RWPE1 (cell line): ENCODE data around the gene CLASP2.
"Not testable (repeated sequence)": the region's sequence is repeated elsewhere in the genome, so short reads cannot be mapped to it uniquely, and the experiment has no call there.

Experiments
- CTCF ChIA-PET: fragments of 350-600 bp; sonication (Branson Sonifier 250); formaldehyde crosslinking; extraction: SDS; loops from one replicate; lab custom pipeline; 2021; lab: Yijun Ruan, JAX
- POLR2A ChIA-PET: fragments of 400-600 bp; formaldehyde crosslinking; extraction: SDS; loops from one replicate; lab custom pipeline; 2020; ENCODE audit warnings: antibody characterized with exemption; ENCODE audit not compliant: low non-redundant PET; lab: Yijun Ruan, JAX
- DNase-seq: peaks from one replicate; pipeline ENCODE4 v3.0.0; 2012; ENCODE audit warnings: low spot score
- H3K27ac ChIP-seq: fragments of 450-650 bp; 2 replicates; pipeline ENCODE4 v1.5.1; 2017
- CTCF ChIP-seq: fragments of 450-650 bp; conservative IDR thresholded peaks from 2 replicates; pipeline ENCODE4 v1.5.1; 2017; ENCODE audit warnings: low read depth, mild to moderate bottlenecking

The CLASP2 gene

GRCh38 chr3:33658991-33659848 lies 58.8 kb downstream of the CLASP2 start:
- no peak overlapping the region for H3K27ac ChIP-seq
- ChIA-PET CTCF (no interaction called here), POLR2A (no interaction called here)
- TF ChIP-seq CTCF = no peak
- no peak for DNase-seq

GRCh38 chr3:33658621-33658990 lies 59.4 kb downstream of the CLASP2 start:
- CTCF ChIA-PET = no interaction called here
- DNase-seq = no peak
- no peak for TF ChIP-seq CTCF
- POLR2A ChIA-PET = no interaction called here
- H3K27ac ChIP-seq = no peak overlapping the region

- no peak overlapping the region for H3K27ac ChIP-seq
- ChIA-PET CTCF (no interaction called here), POLR2A (no interaction called here)
- DNase-seq = no peak
- no peak for TF ChIP-seq CTCF
Measured at GRCh38 chr3:33658039-33658438, 60.0 kb downstream of the CLASP2 start.

DNA sequence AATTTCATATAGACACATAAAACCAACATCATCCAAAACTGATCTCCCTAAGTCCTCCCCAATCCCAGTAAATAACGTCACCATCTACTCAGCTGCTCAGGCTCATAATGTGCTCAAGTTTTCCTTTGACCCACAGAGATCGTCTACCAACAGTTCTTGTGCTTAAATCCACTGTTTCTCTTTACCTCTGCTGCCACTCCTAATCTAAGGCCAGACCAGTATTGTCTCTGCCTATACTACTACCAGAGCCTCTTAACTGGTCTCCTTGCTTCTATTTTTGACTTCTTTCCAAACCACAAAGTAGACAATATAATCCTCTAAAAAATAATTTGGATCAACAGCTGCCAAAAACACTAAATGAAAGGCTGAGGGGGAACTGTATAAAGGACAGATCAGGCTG lies 65.3 kb downstream of the CLASP2 start:
- TF ChIP-seq CTCF = no peak
- H3K27ac ChIP-seq = no peak overlapping the region
- POLR2A ChIA-PET = no interaction called here
- CTCF ChIA-PET = interaction anchor here (0.5 kb wide), 1 partner anchor 10 kb away, joined by 5 read pairs; no protein-coding TSS in a partner anchor
- no peak for DNase-seq

DNA sequence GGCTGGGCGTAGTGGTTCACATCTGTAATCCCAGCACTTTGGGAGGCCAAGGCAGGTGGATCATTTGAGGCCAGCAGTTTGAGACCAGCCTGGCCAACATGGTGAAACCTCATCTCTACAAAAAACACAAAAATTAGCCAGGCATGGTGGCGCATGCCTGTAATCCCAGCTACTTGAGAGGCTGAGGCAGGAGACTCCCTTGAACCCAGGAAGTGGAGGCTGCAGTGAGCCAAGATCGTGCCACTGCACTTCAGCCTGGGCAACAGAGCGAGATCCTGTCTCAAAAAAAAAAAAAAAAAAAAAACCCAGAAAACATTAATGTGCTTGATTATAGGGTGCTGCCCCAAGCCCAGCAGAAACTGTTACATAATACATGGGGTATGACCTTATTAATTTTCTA lies 67.0 kb downstream of the CLASP2 start:
- CTCF ChIA-PET, DNase-seq, POLR2A ChIA-PET, H3K27ac ChIP-seq: not testable (repeated sequence)

DNA sequence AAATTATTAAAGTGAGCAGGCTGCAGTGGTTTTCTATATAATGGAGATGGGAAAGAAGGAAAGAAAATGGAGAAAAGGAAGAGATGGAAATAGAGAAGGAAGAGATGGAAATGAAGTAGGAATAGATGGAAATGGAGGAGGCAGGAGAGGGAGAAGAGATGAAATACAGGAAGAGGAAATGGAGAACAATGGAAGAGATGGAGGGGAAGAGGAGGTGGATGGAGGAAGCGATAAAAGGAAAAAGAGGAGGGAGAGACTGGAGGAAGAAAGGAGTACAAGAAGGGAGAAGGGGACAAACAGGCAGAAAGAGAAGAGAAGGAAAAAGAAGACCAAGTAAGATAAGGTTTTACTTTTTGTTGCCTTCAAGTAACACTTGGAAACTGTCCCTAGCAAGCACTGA lies 67.6 kb downstream of the CLASP2 start:
- POLR2A ChIA-PET = no interaction called here
- TF ChIP-seq CTCF = no peak
- DNase-seq = no peak
- CTCF ChIA-PET = no interaction called here
- no peak overlapping the region for H3K27ac ChIP-seq

GRCh38 chr3:33648793-33649192 lies 69.3 kb downstream of the CLASP2 start:
- no peak overlapping the region for H3K27ac ChIP-seq
- ChIA-PET CTCF (interaction anchor here (0.7 kb wide), 1 partner anchor 1139 kb away, joined by 3 read pairs; no protein-coding TSS in a partner anchor), POLR2A (no interaction called here)
- no peak for TF ChIP-seq CTCF
- DNase-seq = no peak
